HG03432 (cell line): ENCODE measurements around the gene RPS6KA2.
"Not testable (repeated sequence)": the region's sequence is repeated elsewhere in the genome, so short reads cannot be mapped to it uniquely, and the experiment has no call there.

ENCODE experiments used
- ATAC-seq: cut with Tn5 transposase; IDR thresholded peaks from one replicate; pipeline ENCODE4 v1.9.1; 2021; ENCODE audit warnings: mild to moderate bottlenecking, moderate library complexity; ENCODE audit not compliant: unreplicated experiment

RPS6KA2 gene

GRCh38 chr6:166636191-166636933, 9.3 kb upstream of the RPS6KA2 start:
- ATAC-seq: no peak

GRCh38 chr6:166635013-166635970, 8.2 kb upstream of the RPS6KA2 start:
- no peak for ATAC-seq

- not testable (repeated sequence) for ATAC-seq
These were observed 7.5 kb upstream of the RPS6KA2 start for GRCh38 chr6:166634581-166634980.

- no peak for ATAC-seq
These were observed 6.9 kb upstream of the RPS6KA2 start for GRCh38 chr6:166633732-166634535.

GRCh38 chr6:166632731-166633130, 5.7 kb upstream of the RPS6KA2 start:
- ATAC-seq: no peak

GRCh38 chr6:166630462-166630861, 3.4 kb upstream of the RPS6KA2 start:
- no peak for ATAC-seq

GRCh38 chr6:166629628-166630027, 2.6 kb upstream of the RPS6KA2 start:
- ATAC-seq: no peak

GRCh38 chr6:166627875-166628801, 1.1 kb upstream of the RPS6KA2 start:
- peak; percentile 29 for ATAC-seq

- ATAC-seq: peak; percentile 1
These were observed 646 bp downstream of the RPS6KA2 start for GRCh38 chr6:166626177-166627032.

GRCh38 chr6:166625356-166625755, 1.7 kb downstream of the RPS6KA2 start:
- ATAC-seq: no peak

- no peak for ATAC-seq
These were observed 2.8 kb downstream of the RPS6KA2 start for GRCh38 chr6:166624275-166624674.

GRCh38 chr6:166623318-166623717, 3.7 kb downstream of the RPS6KA2 start:
- ATAC-seq: no peak

- ATAC-seq: no peak
These were observed 5.9 kb downstream of the RPS6KA2 start for GRCh38 chr6:166621114-166621540.

GRCh38 chr6:166620478-166621113, 6.5 kb downstream of the RPS6KA2 start:
- ATAC-seq: no peak

GRCh38 chr6:166619912-166620311, 7.1 kb downstream of the RPS6KA2 start:
- no peak for ATAC-seq

GRCh38 chr6:166618866-166619761, 7.9 kb downstream of the RPS6KA2 start:
- ATAC-seq: no peak

GRCh38 chr6:166618251-166618650, 8.8 kb downstream of the RPS6KA2 start:
- no peak for ATAC-seq
